Stomach (tissue), 4 donors: ENCODE data around the gene FOXE3.

Experiments
- CTCF ChIP-seq, 7 experiments: fragments of 450-650 bp in 4 of 7; fragments of 200-600 bp in 3 of 7; sonication (generic) in 3 of 7; IDR thresholded peaks; one replicate each; pipeline ENCODE4 v1.5.1; 2016 to 2019; ENCODE audit warnings: antibody characterized with exemption in 7 of 7, control low read depth in 2 of 7, mild to moderate bottlenecking in 1 of 7
- EP300 ChIP-seq: sonication (generic); formaldehyde crosslinking; IDR thresholded peaks from one replicate; pipeline ENCODE4 v1.6.1; 2017; ENCODE audit warnings: antibody characterized with exemption
- POLR2A ChIP-seq, 4 donors: fragments of 450-650 bp; IDR thresholded peaks; one replicate each; pipeline ENCODE4 v1.6.1; 2016; ENCODE audit warnings: antibody characterized with exemption in 4 of 4, control low read depth in 2 of 4, mild to moderate bottlenecking in 1 of 4, moderate library complexity in 1 of 4
- POLR2AphosphoS5 ChIP-seq, 3 donors: sonication (generic); formaldehyde crosslinking; IDR thresholded peaks; one replicate each; pipeline ENCODE4 v1.6.1; 2016; ENCODE audit warnings: antibody characterized with exemption in 3 of 3

DNA sequence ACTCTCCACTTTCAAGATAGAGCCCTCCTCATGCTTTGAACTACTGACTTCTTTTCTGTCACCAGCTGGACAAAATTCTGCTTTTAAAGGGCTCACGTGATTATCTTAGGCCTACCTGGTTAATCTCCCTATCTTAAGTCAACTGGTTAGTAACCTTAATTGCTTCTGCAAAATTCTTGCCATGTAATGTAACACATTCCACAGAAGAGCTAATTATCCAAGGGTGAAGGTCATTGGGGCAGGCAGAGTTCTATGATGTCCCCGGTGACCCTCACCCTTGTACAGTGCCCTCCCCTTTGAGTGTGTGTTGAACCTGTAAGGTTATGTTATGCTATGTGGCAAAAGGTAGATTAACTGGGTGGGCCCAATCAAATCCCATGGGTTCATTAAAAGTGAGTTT is 25.2 kb upstream of the FOXE3 start:
- TF ChIP-seq CTCF (IDR thresholded peaks at IDR 0.05) (no peak), EP300 (no peak), POLR2AphosphoS5 (IDR thresholded peaks at IDR 0.05) (no peak), POLR2A (IDR thresholded peaks at IDR 0.05) (no peak)
